Renal pelvis (tissue), 4 donors: ENCODE measurements around the gene SPRED2. TPM values are rescaled to one million over a fixed set of nuclear protein-coding genes. Genes with fewer than 3 reads are reported as not detected.

Experiments used
- DNase-seq: peaks from one replicate; pipeline ENCODE4 v3.0.0-alpha.2; 2013
- polyA plus RNA-seq, 3 donors: library from polyadenylated mRNA; unstranded; fragments of 120-200 nt; gene quantifications; one replicate each; pipeline ENCODE4 v1.2.1, GENCODE V29; 2013; ENCODE audit not compliant: insufficient read length in 3 of 3

SPRED2 gene
- polyA plus RNA-seq, 3 donors: 35.3 to 35.6 (median 35.5) TPM

DNA sequence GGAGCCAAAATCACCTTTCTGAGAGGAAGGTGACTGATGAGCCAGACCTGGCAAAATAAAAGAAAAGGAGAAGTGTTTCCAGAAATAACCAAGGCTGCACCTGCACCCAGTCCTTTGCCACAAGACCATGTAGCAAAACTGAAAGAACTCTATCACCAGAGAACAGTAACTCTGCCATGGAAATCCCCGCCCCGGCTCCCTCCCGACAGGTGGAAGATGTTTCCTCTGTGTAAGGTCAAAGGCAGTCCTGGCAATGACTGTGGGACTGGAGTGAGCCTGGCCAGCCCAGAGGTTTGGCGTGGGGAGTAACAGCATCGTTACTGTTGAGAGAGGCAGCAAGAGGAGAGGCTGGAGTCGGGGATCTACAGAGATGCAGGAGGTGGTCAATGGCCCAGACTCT lies 42.3 kb downstream of the SPRED2 start:
- DNase-seq: no peak

DNA sequence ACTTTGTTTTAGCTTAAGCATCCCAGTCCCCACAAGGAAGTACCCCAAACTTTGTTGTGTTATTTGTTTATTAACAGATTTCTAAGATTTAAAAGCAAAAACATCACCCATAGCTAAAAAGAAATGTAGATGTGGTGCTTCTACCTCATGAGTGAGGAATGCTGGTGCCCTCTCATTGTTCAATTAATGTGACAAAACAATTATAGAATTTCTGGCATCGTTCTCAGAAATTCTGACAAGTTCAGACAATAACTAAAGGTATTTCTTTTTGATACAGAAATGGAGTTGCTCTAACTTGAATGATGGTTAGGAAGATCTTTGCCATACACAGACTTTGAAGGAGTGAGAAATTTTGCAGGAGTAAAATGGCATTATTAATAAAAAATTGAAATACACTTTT lies 42.9 kb downstream of the SPRED2 start:
- DNase-seq: no peak

DNA sequence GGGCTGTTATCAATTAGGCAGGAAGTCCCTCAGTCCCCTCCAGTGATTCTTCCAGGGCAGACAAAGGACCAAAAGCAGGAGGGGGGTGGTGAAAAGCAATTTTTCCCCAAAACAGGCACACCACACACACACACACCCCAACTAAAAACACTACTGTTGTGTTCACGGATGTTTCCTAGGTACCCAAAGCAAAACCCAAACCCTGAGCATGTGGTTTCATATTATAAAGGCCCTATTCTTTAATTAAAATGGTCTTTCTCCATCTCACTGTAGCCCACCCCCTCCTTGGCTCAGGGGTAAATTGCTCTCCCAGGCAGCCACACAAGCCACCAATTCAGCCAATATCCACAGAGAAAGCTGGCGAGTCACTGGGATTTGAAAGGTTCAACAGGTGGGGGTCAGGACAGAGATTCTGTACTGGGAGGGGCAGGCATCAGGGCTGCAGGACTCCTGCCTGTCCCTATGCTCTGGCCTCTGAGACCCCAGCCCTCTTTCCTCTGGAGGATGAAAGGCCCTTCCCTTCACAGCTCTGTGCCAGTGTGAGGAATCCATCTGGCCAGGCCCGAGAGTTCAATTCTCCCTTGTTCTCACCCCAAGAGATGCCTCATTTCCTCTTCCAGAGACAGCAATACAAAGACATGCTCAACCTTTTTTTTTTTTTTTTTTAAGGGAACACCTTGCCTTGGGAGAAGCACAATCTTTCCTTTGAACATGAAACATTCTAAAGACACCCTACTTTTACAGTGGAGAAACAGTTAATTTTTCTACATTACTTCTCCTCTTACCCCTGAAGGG lies 43.6 kb downstream of the SPRED2 start:
- no peak for DNase-seq

DNA sequence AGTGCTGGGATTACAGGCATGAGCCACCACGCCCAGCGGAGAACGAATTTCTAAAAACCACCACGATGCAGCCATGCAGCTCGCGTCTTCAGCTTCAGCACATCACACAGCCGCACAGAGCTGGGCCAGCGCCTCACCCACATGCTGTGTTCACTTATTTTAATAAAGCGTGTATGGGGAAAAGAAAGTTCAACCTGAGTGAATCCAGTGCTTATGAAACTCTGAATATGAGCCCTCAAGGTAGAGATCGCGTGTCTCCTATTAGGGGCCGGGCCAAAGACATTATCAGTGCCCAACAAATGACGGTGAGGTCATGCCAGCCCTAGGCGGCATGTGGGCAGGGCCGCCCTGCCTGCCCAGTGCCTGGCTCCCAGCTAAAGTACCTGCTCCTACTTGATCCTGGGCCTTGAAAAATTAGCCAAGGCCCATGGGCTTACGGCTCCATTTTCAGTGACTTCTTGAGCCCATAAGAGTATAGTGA lies 44.3 kb downstream of the SPRED2 start:
- DNase-seq: no peak

DNA sequence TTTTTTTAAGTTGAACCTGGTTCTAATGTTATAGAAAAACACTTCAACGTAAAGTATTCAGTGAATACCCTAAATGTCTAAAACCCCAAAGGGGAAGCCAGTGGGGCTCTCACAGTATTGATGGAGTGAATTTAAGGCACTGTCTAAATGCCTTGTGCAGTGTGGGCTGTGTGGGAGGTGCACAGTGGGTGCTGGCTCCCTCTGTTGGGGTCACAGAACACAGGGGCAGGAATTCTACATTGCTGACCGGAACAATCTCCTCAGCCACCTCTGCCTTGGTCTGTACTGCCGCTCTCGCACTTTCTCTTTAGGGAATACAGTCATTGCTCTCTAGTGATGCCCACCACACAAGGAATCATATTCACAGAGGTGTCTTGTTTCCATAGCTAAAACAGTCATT lies 45.4 kb downstream of the SPRED2 start:
- DNase-seq: no peak

DNA sequence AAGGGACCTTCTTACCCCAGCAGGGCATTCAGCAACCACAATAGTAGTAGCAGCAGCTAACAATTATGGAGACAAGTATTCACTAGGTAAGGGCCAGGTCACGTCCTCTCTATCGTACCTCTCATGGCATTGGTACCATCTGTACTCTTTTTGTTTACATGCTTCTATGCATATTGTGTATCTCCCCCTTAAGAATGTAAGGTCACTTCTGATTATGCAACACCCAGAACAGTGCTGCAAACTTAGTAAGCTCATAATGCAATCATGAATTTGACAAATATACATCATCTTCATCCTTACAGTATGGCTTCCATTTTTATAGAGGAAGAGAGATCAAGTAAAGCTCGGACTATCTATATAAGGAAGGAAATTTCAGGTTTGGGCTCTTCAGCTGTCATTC lies 46.1 kb downstream of the SPRED2 start:
- DNase-seq: no peak

DNA sequence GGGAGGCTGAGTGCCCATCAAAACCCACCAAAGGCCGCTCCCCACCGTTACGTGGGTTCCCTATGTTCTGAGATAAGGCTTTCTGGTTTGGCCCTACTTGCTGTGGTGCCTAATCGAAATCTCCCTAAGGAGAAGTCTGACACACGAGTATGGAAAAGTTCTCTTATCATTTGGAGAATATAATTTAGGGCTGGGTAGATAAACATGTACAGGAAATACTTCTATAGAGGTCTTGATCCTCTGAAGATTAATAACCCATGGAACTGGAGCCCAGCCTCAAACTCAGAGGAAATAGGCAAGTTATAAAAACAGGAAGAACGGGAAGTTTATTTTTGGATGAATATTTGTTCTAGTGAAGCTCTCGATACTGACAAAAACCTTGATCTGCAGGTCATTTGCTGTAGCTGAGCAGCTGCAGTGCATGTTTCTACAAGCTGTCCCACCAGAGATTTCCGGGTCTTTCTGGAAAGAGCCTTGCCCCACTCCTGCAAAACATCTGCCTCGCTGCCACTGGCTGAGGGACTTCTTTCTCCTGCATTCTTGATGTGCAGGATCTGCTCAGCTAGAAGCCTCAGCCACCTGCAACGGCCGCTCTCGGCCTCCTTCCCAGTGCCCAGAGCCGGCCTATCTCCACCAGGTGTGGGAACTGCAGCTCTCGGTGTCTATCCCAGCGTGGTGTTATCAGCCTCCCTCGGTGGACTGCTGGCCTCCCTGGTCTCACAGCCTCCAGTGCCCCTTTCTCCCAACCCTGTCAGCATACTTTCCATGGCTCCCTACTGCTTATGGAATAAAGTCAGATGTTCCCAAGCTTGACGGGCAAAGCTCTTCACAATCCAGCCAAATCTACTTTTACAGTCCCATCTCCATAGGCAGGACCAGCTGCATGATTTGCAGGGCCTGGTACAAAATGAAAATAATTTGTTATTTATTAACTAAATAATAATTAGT lies 48.6 kb downstream of the SPRED2 start:
- no peak for DNase-seq

DNA sequence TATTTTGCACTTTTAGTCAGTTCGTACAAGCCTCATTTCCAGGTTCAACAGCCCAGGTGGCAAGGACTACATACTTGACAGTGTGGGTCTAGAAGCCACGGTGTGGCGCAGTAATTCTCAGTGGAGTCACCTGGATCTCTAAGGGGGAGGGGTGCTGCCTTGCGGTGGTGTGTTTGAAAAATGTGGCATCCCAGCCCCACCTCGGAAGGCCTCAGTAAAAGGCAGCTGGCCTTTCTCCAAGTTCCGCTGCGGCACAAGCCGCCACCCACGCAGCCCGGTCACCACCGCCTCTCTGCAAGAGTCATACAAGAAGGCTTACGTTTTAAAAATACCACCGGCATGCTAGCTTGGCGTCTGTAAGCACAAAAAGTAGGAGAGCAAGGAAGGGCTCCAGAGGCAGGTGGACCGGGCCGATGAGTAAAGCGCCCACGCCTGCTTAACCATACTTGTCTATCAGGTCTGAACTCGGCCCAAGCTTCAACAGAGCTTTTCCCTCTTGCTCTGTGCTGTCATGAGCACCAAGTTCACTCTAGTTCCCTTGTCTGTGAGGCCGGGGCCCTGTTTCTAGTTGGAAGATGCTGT lies 49.5 kb downstream of the SPRED2 start:
- peak; percentile 84 for DNase-seq

DNA sequence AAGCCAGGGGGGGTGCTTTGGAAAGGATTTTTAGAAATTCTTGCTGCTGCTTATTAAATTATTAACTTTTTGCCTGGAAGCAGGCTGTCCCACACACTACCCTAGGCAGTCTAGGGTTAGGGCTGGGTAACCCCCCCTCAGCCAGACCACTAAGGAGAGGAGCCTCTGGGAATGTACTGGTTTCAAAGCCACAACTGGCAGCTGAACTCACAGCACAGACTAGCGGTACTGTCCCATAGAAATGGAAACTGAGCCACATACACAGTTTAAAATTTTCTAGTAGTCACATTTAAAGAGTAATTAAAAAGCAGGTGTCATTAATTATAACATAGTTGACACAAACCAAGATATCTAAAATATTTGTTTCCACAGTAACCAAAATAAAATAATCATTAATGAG lies 50.1 kb downstream of the SPRED2 start:
- no peak for DNase-seq

DNA sequence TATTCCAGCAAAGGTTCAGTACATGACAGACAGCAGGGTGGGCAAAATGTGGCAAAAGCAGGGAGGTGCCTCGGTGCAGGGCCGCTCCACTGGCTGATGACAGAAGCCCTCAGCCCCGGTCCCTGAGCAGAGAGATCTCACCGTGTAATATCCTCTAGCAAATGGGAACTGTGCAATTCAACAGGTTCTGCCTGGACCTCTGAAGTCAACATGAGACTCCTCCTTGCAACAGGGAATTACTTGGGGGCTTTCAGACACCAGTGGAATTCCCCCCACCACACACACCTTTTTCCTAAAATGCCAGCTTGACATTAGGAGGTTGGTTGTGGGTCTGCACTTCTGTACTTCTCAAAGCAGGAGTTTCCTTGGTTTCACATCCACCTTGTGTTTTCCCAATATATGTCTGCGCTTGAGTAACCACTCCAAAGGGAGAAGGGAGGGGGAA lies 50.8 kb downstream of the SPRED2 start:
- no peak for DNase-seq

DNA sequence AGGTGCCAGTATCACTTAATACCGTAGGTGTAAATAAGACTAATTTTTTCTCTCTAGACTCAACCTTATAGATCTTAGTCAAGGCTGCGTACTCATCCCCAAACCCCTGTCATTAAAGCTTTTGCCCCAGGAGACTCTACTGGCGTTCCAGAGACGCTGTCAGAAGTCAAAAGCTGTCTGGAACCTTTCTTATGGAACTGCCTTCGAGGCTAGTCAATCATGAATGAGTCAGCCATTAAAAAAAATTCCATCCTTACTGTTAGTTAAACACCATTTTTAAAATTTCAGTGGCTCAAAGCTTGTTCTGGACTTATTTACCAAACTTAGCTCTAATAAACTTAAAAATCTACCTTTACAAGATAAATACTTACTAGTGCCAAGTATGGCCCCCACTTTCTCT lies 52.1 kb downstream of the SPRED2 start:
- no peak for DNase-seq

DNA sequence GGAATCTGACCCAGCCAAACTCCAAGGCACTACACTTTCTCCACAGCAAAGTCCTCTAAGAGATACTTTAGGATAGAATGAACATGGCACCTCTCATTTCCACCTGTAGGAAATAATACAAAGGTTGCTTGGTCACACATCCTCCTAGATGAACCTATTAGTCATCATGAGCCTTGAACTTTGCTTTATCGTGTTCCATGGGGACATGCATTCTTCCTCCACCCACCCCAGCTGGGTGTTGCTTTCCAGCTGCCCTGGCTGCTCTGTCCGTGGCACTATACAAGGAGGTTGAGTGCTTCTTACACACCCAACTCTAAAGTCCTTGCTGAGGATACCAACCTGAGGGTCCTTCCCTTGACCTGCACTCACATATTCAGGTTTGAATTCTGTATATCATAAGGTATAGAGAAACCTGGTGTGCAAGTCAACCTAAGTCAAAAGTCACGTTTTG lies 52.7 kb downstream of the SPRED2 start:
- no peak for DNase-seq

DNA sequence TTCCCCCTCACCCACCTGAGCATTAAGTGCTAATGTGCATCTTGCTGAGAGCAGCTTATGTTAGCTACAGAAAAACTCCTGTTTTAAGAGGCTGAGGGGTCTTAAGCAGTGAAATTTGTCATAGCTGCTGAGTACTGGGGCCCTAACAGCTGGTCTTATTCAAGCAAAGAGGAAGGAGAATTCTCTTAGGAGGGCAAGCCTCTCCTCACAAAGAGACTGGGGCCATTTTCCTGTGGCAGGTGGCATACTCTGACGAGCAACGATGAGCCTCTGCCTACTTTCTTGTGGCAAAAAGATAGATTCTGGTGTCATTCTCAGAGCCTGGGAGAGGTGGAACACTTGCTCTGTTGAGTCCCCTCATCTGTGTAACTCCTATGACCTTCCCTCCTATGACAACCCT lies 53.2 kb downstream of the SPRED2 start:
- DNase-seq: no peak

DNA sequence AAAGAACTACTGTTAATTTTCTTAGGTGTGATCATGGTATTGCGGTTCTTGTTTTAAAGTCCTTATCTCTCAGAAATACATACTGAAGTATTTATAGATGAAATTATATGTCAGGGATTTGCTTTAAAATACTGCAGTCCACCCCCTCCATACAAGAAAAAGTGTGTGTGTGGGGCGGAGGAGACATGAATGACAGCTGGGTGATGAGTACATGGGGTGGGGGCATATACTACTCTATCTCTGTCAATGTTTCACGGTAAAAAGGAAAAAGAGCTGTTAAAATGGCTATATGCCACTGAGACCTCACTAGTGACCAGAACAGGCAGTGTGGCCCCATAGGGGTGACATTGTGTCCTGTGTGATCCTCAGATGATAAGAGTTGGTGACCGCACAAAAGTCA lies 54.1 kb downstream of the SPRED2 start:
- DNase-seq: no peak

DNA sequence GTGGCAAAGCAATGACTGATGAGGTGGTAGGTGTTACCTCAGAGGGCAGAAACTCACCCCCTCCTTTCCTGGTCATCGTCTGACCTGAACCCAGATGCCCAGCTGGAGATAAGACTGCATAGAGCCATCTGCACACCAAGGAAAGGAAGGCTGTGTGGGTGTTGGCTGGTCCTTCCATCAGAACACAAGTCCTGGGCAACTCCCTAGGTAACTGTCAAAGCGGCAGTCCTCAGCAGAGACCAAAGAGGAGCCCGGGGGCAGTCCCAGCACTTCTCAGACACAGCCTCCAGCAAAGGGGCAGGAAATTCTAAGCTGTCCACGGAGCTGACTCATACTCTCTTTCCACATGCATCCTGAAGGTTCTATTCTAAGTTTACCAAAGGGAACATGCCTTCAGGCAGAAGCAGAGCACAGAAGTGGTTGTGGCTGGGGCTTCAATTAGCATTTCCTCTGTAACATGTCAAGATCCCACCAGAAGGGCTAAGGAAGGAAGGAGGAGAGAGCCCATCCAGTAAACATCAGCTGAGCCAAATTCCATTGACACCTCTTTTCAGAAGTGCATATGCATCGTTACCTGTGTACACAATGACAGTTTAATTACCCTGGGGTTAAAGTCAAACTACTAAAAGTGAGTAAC lies 54.7 kb downstream of the SPRED2 start:
- no peak for DNase-seq

DNA sequence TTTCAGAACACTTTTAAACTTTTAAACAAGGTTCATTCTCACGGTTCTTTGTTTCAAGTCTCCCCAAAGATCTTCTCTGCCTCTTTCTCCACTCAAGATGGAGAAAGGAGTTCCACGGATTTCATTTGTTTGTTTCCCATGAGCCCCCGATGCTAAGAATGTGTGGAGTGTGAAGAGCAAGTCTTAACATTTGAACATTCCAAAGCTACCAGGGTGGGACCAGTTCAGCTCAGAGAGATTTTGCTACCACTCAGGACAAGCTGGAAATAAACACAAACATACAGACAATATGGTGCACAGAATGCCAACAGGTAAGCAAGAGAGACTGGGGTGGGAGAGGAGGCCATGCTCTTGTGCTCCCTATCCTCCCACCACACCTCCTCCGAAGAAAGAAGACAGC lies 56.7 kb downstream of the SPRED2 start:
- DNase-seq: no peak

DNA sequence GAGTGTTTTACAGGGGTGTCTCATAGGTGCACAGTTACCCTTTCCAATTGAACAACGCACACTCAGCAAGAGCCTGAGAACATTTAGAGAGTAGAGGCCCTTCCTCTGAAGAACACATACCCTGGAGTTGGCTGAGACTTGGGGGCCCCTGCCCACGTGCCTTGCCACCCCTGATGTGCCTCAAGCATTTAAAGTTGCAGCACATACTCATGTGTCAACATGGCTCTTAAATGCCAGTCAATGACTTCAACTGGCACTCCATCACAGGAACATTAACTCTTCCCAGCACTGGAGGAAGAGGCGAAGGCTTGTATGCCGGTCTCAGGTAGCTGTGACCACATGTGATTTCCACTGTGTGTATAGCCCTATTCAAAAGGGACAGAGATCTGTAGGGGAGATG lies 57.4 kb downstream of the SPRED2 start:
- no peak for DNase-seq

DNA sequence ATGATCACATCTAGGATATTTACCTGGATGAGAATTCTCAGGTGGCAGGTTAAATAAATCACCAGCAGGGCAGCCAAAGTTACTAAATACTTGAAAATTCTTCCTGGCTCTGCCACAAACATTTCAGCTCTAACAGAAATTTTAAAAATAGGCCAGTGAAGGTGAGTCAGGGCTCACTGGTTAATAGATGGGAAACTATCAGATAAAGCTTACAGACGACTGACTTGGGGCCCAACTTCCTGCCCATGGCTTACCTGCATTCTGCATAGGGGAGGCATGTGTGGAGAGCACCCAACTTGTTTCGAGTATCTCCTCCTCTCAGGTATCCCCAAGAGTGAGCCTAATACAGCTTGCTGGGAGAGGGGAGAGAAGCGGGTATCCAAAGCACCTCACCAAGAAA lies 57.8 kb downstream of the SPRED2 start:
- DNase-seq: no peak

DNA sequence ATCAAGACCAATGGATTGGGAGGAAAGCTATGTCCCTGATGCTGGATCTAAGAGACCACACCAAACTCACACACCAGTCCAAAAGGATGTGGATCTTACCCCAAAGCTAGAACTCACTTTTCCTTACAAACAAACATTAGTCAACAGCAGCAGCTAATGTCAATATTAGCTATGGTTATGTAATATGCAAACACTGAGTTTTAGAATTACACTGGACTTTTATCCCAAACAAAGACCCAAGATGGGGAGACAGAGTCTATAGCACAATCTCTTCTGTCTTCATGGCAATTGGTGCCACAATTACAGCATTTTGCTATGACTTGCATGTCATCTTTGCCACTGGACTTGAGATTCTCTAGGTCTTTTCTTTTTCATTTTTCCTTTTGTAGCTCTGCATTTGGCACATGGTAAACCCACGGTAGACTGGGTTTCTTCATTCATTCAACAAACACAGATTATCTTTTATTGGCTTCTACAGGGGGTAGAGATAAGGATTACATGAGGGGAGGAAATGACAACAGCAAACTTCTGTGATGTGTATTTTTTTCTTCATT lies 59.0 kb downstream of the SPRED2 start:
- DNase-seq: no peak

DNA sequence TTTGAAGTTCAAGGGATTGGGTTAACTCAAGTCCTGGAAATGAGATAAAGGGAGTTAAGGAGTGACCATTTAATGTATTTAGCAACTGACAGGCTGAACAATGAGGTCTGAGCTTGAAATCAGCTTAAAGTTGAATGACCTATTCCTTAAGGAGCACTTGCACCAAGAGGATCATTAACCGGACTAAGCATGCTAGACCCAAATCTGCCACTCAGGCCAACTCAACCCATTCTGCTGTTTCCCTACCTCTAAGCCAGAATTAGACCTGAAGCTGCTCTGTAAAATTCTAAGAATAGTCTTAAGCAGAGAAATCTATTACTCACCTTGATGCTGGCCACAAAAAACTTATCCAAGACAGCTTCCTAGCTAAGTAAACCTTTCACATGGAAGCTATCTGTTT lies 59.8 kb downstream of the SPRED2 start:
- DNase-seq: no peak

DNA sequence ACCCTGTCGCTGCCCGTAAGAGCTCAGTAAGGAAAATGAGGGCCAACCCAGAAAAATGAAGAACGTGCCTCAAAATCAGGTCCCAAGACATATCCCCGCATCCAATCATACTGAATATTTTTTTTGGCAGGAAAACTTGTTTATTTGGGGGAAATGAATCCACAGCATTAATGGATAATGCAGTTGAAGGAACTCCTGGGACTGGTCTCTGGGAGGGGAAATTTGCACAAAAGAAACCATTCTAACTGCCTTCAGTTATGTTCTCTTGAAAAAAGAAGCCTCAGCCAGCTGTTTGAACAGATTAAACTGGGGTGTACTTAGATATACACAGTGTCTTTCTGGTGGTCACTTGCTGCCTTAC lies 61.3 kb downstream of the SPRED2 start:
- no peak for DNase-seq
